ENCODE results near the gene TMEM11. TPM values are rescaled to one million over a fixed set of nuclear protein-coding genes. Genes with fewer than 3 reads are reported as not detected.

TMEM11 gene
- total RNA-seq, 1 experiment from 2014 or later = 33.5 TPM

DNA sequence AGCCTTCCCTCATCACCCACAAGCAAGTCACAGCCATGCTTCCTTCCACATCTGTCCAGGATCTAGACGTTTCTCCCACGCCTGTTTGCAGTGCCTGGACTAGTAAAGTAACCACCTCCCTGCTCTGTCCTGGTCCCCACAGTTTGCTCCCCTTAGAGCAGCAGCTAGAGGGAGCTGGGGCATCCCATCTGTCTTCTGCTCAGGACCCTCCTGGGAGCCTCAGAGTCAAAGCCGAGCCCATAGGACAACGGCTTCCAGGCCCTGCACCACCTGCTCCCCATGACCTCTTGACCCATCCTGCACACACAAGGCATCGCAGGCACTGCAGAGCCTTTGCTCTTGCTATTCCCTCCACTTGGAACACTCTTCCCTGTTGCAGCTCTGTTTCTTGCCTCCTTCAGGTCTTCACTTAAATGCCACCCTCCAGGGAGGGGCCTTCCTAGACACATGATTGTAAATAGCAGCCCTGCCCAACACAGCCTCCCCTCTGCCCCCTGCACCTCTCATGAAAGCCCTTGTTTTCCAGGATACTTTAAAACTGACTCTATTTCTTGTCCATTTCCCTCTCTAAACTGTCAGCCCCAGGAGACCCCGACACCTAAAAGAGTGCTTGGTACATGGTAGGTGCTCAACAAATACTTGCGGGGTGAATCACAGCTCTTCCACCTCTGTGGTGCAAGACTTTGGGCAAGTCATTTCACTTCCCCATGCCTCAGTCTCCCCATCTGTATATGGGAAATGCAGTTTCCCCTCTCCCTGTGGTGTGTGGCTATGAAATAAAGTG lies 36.2 kb upstream of the TMEM11 start:
- Mint-ChIP-seq H3K9me3 (ENCODE audit: unreplicated experiment) (no peaks in the 10 kb centered on the region), H3K27me3 (ENCODE audit: insufficient read depth, unreplicated experiment) (no peaks in the 10 kb centered on the region), H3K27ac (ENCODE audit: low read depth, unreplicated experiment) (no peak overlapping the region), H3K36me3 (ENCODE audit: insufficient read depth, unreplicated experiment) (peaks cover 15% of the 10 kb centered on the region), H3K4me3 (ENCODE audit: unreplicated experiment) (no peak overlapping the region), H3K4me1 (ENCODE audit: insufficient read depth, unreplicated experiment) (peaks cover 10% of the 10 kb centered on the region)
- DNase-seq (ENCODE audit: unreplicated experiment) = no peak
- no TSS peak for BruUV-seq (replicated peaks)
- intact Hi-C loops (cut with micrococcal nuclease) = loop anchor here (10.0 kb wide), 1 partner anchor 125 kb away; the partner anchor contains the start of gene DHRS7B
- TF ChIP-seq, protein P1, sequence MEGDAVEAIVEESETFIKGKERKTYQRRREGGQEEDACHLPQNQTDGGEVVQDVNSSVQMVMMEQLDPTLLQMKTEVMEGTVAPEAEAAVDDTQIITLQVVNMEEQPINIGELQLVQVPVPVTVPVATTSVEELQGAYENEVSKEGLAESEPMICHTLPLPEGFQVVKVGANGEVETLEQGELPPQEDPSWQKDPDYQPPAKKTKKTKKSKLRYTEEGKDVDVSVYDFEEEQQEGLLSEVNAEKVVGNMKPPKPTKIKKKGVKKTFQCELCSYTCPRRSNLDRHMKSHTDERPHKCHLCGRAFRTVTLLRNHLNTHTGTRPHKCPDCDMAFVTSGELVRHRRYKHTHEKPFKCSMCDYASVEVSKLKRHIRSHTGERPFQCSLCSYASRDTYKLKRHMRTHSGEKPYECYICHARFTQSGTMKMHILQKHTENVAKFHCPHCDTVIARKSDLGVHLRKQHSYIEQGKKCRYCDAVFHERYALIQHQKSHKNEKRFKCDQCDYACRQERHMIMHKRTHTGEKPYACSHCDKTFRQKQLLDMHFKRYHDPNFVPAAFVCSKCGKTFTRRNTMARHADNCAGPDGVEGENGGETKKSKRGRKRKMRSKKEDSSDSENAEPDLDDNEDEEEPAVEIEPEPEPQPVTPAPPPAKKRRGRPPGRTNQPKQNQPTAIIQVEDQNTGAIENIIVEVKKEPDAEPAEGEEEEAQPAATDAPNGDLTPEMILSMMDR (IDR thresholded peaks at IDR 0.05; ENCODE audit: unreplicated experiment) = no peak
- CTCF ChIA-PET = interaction anchor here (0.7 to 2.7 kb wide), 4 partner anchors 10 to 122 kb away, joined by 3 to 15 read pairs (median 4); no protein-coding TSS in a partner anchor
- POLR2A ChIA-PET = interaction anchor here (1.2 to 2.1 kb wide), 3 partner anchors 10 to 294 kb away, joined by 3 to 10 read pairs (median 3); partner anchors contain the start of gene TMEM11

DNA sequence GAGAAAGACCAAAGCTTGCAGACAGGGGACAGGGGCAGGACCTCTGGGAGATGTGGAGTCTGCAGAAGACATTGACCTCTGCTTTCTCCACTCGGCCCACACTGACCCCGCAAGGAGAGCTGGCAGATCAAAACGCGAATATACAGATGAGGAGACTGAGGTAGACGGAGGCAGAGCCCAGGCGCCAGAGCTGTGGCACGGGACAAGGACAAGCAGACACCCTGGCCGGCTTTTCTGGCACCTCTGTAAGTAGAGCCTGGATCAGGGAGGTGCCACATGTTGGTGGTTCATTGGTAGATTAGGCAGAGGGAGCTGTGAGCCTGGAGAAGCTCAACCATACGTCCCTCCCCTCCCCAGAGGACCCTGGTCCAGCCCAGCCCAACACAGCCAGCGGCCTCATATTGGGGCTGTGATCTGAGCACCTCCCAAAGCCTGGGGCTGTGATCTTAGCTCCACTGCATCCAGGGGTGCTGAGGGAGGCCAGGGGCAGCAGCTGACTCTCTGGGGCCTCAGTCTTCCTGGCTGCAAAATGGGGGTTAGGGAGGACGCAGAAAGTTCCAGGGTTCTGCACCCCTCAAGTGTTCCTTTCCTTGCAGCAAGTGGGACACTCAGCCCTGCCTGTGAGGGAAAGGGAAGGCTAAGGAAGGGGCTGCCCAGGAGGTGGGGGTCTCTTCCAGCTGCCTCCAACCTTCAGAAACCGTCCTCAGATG lies 35.3 kb upstream of the TMEM11 start:
- ChIA-PET CTCF (interaction anchor here (0.7 to 2.7 kb wide), 6 partner anchors 10 to 131 kb away, joined by 3 to 15 read pairs (median 4); no protein-coding TSS in a partner anchor), POLR2A (interaction anchor here (1.2 to 1.3 kb wide), 2 partner anchors 9 to 293 kb away, joined by 3 read pairs; no protein-coding TSS in a partner anchor)
- BruUV-seq (replicated peaks) = no TSS peak
- H3K27ac Mint-ChIP-seq (ENCODE audit: low read depth, unreplicated experiment) = no peak overlapping the region
- intact Hi-C loops (cut with micrococcal nuclease) = loop anchor here (10.0 kb wide), 1 partner anchor 124 kb away; the partner anchor contains the start of gene DHRS7B
- peaks cover 15% of the 10 kb centered on the region for H3K36me3 Mint-ChIP-seq (ENCODE audit: insufficient read depth, unreplicated experiment)
- no peak for DNase-seq (ENCODE audit: unreplicated experiment)
- no peak overlapping the region for H3K4me3 Mint-ChIP-seq (ENCODE audit: unreplicated experiment)
- no peaks in the 10 kb centered on the region for H3K27me3 Mint-ChIP-seq (ENCODE audit: insufficient read depth, unreplicated experiment)
- peaks cover 10% of the 10 kb centered on the region for H3K4me1 Mint-ChIP-seq (ENCODE audit: insufficient read depth, unreplicated experiment)
- H3K9me3 Mint-ChIP-seq (ENCODE audit: unreplicated experiment) = no peaks in the 10 kb centered on the region
- TF ChIP-seq, protein P1 (IDR thresholded peaks at IDR 0.05; ENCODE audit: unreplicated experiment) = no peak

DNA sequence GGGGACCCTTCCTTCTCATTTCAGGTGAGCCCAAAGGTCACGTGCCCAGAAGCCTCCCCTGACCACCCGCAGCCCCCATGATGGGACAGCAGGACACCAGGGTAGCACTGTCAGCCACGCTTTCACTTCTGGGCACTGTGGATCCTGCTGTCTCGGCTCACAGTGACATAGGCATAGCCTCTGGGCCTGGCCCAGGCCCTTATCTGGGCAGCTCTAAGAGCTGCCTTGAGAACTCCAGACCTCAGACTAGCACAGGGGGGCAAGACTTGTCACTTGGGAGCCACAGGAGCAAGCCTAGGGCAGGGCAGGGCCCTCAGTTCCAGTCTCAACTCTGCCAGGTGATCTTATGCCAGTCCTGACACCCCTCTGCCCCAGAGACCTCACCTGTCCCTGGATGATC lies 34.5 kb upstream of the TMEM11 start:
- no peak overlapping the region for H3K27ac Mint-ChIP-seq (ENCODE audit: low read depth, unreplicated experiment)
- peaks cover 10% of the 10 kb centered on the region for H3K4me1 Mint-ChIP-seq (ENCODE audit: insufficient read depth, unreplicated experiment)
- no peak overlapping the region for H3K4me3 Mint-ChIP-seq (ENCODE audit: unreplicated experiment)
- CTCF ChIA-PET = interaction anchor here (0.7 to 2.7 kb wide), 3 partner anchors 9 to 120 kb away, joined by 3 to 15 read pairs (median 6); no protein-coding TSS in a partner anchor
- intact Hi-C loops (cut with micrococcal nuclease) = loop anchor here (10.0 kb wide), 1 partner anchor 124 kb away; the partner anchor contains the start of gene DHRS7B
- POLR2A ChIA-PET = no interaction called here
- no TSS peak for BruUV-seq (replicated peaks)
- DNase-seq (ENCODE audit: unreplicated experiment) = no peak
- peaks cover 15% of the 10 kb centered on the region for H3K36me3 Mint-ChIP-seq (ENCODE audit: insufficient read depth, unreplicated experiment)
- no peaks in the 10 kb centered on the region for H3K9me3 Mint-ChIP-seq (ENCODE audit: unreplicated experiment)
- TF ChIP-seq, protein P1 (IDR thresholded peaks at IDR 0.05; ENCODE audit: unreplicated experiment) = no peak
- no peaks in the 10 kb centered on the region for H3K27me3 Mint-ChIP-seq (ENCODE audit: insufficient read depth, unreplicated experiment)

Data from MCF 10A (cell line).